Mammary epithelial cell (primary cell): ENCODE data around the gene FRMD5.

Experiments
- CTCF ChIP-seq, 2 donors: IDR thresholded peaks in 1 of 2; conservative IDR thresholded peaks in 1 of 2; 2 replicates each; pipeline ENCODE4 v1.5.1; 2011 to 2012; ENCODE audit warnings: inconsistent platforms in 2 of 2, low read length in 2 of 2, mild to moderate bottlenecking in 2 of 2, control low read depth in 1 of 2, low read depth in 1 of 2; ENCODE audit not compliant: insufficient read depth in 1 of 2; ENCODE audit errors: extremely low read depth in 1 of 2
- EZH2 ChIP-seq: IDR thresholded peaks from 2 replicates; pipeline ENCODE4 v1.6.1; 2012; ENCODE audit warnings: low read length, inconsistent platforms, borderline replicate concordance

- TF ChIP-seq CTCF (conservative IDR thresholded peaks at IDR 0.05 in 1 of 2, IDR thresholded peaks at IDR 0.05 in 1 of 2; ENCODE audit: extremely low read depth in 1 of 2, insufficient read depth in 1 of 2, low read depth in 1 of 2, low read length in 2 of 2) = no peak
- TF ChIP-seq EZH2 = no peak
These were observed 349.6 kb downstream of the FRMD5 start for GRCh38 chr15:43845421-43845820.
